NCI-H128 (cell line): ENCODE results near the gene SDR42E2.
"Not testable (repeated sequence)": the region's sequence is repeated elsewhere in the genome, so short reads cannot be mapped to it uniquely, and the experiment has no call there.

Experiments
- DNase-seq: peaks from one replicate; lab custom pipeline; 2025; ENCODE audit not compliant: unreplicated experiment; lab: John Stamatoyannopoulos, UW

The SDR42E2 gene

DNA sequence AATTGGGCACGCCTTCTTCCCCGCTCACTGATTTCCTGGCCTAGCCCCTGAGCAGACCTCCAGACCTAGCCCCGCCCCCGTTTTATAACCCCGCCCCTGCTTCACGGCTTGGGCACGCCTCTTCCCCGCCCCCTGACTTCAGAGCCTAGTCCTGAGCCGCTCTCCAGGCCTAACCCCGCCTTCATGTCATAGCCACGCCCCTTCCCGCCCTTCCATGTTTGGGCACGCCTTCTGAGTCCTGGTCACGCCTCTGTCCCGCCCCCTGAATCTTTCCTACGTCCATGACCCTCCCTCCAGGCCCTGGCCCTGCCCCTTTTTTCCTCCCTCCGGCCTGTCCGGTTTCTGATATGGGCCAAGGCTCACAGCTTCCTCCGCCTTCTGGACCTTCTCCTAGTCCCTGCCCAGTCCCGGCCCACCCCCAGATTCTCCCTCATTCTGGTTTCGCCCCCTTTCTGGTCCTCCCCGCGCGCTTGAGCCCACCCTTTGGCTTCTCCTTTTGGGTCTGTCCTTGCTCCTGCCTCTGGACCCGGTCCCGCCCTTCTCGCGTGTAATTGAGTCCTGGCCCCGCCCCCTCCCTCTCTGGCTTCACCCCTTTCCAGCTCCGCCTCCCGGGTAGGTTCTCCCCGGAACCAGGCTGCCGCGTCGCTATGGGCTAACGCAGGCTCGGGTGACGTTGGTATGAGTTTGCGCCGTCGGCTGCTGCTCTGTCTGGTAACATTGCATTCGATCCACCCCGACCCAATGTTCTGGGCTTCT is 28.6 kb downstream of the SDR42E2 start:
- DNase-seq: peak; percentile 60

DNA sequence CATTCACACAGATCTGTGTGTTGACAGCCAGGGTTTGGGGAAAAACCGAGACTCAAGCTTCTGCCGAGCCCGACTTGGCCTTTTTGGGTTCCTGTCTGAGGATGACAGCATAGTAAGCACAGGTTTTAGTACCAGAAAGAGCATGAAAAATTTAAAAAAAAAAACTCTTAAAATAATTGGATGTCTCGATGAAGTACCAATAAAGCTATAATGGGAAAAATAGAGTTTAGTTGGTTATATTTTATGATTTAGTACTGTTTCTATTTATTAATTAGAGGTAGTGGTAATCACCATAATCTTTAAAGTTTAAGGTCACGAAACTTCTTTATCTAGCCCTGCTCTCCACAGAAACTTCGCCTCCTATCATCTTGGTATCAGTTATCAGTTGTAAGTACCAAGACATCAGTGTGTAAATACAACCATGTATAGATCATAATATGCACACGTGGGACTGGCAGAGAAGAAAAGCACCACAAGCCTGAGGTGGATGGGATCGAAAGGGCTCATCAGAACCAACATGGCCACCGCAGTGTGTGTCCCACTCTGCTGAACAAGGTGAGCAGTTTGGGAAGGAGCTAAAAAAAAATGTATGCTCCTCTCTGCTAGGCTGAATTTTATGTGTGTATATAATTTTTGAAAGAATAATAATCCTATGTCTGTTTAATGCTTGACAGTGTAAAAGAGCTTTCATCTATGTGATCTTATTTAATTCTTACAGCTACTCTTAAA is 29.4 kb downstream of the SDR42E2 start:
- DNase-seq: no peak

DNA sequence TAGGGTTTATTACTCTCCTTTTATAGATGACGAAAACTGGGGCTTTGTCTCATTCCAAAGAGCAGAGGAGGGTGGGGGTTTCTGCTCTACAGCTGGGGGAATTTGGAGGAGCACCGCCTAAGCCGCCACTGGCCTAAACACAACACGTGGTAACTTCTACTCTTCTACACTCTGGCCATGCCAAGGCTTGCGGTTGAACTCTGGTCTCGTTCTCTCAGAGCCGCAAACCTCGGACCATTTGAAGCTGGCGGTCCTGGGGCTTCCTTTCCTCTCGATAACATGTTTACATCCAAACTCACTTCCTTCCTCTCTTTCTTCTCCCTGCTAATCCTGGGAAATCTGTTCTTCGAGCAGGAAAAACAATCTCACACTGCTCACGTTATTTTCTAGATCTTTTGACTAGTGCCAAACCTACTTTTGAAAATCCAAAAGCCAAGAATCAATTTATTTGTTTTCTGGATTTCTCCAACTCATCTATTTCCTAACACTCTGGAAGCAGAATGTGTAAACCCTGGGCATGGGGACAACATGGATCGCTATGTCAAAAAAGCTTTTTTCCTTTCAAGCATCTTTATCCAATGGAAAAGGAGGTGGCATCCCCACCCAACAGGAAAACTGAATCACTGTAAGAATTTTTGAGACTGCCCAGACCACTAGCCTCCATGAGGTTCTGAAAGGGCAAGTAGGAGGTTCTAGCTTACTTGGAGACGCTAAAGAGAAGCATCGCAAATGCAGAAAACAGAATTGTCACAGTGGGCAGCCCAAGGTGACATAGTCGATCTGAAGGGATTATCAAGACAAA is 30.2 kb downstream of the SDR42E2 start:
- no peak for DNase-seq

DNA sequence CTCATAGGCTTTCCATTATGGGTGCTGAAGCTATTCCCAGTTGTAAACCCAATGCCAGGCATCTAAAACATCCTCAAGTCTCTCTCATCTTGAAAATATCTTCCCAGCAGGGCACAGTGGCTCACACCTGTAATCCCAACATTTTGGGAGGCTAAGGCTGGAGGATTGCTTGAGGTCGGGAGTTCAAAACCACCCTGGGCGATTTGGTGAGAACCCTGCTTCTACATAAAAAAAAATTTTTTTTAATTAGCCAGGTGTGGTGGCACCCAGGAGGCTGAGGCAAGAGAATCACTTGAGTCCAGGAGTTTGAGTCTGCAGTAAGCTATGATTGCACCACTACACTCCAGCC is 30.7 kb downstream of the SDR42E2 start:
- DNase-seq: no peak

DNA sequence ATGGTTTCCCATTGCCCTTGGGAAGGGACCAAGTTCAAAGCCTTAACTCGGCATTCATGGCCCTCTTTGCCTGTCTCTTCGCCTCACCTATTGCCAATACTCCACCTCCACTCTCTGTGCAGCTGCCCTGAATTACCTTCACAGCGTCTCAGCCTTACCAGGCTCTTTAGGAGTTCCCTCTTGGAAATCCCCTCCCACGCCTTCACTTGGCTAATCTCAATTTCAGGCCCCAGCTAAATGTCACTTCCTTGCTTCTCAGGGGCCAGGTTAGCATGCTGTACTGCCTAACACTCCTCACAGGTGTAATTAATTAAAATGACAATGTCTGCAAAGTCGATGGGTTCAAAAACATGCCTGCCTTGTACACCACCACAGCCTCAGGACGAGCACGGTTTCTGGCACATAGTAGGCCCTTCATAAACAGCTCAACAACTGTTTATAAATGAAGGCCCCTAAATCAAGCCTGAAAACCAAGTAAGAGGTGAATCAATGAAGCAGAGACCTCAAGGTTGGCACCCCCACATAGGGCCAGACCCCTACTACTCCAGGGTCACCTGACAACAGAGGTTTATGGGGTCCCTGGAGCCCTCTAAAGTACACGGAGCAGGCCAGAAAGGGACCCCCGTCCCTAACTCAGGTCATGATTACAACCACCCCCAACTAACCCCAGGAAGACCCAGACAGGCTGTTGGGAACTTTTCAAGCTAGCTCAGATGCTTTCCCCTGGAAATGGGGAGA is 32.6 kb downstream of the SDR42E2 start:
- no peak for DNase-seq

DNA sequence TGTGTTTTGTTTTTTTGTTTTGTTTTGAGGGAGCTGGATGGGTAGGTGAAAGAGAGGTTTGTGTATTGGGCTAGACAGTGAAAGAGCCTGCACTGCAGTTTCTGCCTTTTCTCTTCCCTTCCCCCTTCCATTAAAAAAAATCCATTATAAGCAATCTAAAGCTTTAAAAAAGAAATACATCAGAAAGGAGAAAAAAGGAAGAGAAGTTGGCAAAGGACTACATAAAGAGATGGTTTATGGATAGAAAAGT is 33.1 kb downstream of the SDR42E2 start:
- no peak for DNase-seq

DNA sequence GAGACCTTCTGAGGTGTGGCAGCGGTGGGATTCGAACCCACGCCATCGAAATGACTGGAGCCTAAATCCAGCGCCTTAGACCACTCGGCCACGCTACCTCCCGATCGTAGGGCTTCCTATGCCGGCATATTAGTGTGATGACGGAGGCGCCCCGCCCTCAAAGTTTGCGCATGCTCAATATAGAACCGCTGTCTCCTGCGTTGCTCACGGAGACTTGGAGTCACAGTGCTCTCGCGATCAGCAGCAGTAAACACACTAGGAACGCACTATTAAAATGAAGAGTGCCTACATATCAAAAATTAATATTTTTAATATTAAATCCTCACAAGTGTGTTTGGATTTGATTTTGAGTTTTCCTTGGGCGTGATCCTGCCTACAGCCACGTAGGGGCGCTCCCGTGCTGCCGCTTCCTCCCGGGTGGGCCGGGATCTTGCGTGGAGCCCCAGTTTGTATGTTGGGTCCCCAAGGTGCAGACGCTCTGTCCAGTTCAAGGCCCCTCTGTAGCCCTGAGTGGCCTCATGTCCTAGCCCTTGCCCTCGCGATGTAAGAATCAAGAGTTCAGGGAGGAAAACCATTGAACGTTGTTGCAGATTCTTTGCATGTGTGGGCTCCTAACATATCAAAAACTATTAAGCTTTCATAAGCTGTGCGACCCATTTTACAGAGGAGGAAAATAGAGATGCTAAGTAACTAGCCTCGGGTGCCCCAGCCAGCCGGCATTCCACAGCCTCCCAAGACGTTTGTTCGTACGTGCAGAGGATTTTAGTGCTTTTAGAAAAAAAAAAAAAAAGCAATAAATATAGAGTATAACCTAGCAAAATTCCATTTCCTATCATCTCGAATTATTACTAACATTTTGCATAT is 33.6 kb downstream of the SDR42E2 start:
- DNase-seq: peak; percentile 53

DNA sequence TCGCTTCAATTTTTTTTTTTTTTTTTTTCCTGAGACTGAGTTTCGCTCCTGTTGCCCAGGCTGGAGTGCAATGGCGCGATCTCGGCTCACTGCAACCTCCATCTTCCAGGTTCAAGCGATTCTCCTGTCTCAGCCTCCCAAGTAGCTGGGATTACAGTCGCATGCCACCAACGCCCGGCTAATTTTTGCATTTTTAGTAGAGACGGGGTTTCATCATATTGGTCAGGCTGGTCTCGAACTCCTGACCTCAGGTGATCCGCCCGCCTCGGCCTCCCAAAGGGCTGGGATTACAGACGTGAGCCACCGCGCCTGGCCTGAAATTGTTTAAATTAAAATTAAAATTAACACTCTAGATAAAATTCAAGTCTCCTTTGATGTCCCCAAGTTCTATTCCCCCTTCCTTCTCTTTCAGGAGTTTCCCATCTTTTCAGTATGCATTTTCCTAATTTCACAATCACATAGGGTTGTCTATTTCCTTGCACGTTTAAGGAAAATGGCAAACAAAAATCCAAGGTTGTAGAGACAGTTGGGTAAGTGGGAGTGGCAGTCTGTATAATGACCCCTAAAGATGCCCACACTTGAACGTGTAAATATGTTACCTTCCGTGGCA is 34.4 kb downstream of the SDR42E2 start:
- DNase-seq: not testable (repeated sequence)

DNA sequence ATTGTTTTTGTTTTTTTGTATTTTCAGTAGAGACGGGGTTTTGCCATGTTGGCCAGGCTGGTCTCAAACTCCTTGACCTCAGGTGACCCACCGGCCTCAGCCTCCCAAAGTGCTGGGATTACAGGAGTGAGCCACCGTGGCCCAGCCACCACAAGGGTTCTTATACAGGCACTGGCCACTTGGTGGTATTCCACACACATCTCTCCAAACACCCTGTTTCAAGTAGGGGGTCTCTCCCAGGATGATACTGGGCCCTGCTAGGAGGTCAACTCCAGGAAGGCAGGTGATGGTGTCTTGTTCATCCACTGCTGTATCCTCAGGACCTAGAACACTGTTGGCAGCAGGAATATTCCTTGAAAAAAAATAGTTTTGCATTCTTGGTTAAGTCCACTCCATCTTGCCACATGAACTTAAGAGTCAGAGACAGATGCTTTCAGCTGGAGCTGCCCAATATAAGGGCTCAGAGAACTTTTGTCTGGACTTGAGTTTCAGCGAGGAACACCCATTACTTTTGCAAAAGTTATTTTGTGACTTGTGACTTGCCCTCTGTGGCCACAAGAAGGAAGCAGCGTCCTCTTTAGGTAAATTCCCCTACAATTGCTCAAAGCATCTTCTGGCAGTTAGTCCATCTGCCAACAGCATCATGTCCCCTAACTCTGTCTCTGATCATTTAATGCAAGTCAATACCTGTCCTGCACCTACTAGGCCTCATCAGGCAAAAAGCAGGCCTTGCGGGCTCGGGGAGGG is 36.4 kb downstream of the SDR42E2 start:
- DNase-seq: no peak

DNA sequence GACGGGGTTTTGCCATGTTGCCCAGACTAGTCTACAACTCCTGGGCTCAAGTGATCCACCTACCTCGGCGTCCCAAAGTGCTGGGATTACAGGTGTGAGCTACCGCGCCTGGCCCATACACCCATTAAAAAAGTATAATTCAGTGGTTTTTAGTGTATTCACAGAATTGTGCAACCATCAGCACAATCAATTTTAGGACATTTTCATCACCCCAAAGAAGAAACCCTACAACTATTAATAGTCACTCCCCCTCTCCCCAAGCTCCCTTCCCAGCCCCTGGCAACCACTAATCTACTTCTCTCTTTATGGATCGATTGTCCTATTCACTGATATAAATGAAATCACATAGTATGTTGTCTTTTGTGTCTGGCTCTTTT is 39.9 kb downstream of the SDR42E2 start:
- no peak for DNase-seq

DNA sequence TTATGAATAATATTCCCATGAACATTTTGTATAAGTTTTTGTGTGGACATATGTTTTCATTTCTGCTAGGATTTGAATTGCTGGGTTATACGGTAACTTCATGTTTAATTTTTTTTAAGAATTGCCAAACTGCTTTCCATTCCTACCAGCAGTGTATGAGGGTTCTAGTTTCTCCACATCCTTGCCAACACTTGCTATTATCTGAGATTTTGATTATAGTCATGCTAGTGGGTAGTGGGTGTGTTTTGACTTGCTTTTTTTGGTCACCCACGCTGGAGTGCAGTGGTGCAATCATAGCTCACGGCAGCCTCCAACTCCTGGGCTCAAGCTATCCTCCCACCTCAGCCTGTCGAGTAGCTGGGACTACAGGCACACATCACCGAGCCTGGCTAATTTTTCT is 40.8 kb downstream of the SDR42E2 start:
- DNase-seq: no peak

DNA sequence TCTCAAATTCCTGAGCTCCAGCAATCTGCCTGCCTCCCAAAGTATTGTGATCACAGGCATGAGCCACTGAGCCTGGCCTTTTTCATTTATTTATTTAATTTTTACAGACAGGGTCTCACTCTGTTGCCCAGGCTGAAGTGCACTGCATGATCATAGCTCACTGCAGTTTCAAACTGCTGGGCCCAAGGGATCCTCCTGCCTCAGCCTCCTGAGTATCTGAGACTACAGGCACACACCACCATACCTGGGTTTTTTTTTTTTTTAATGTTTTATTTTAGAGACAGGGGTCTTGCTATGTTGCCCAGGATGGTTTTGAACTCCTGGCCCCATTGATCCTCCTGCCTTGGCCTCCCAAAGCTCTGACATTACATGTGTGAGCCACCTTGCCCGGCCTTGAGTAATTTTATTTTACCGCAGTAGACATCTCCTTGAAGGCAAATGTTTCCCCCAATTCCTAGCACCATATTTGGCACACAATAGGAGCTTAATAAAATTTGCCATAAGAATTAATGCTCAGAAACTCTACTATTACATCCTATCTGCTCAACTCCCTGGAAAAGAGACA is 41.9 kb downstream of the SDR42E2 start:
- DNase-seq: no peak

DNA sequence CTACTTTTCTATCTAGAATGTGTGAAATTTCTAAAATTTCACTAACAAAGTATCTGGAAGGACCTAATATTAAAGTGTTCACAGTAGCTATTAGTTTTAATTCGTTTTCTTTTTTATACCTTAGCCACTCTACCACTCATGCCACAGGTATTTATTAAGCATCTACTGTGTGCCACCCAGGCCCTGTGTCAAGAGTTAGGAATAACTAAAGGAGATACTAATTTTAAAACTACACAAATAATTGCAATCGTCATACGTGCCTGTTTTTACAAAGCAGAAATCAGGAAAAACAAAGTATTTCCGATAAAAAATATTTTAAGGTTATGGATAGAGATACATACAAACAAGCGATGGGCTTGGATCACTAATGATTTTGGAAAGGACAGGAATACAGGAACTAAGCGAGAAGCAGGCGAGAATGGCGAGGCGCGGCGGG is 43.3 kb downstream of the SDR42E2 start:
- no peak for DNase-seq

DNA sequence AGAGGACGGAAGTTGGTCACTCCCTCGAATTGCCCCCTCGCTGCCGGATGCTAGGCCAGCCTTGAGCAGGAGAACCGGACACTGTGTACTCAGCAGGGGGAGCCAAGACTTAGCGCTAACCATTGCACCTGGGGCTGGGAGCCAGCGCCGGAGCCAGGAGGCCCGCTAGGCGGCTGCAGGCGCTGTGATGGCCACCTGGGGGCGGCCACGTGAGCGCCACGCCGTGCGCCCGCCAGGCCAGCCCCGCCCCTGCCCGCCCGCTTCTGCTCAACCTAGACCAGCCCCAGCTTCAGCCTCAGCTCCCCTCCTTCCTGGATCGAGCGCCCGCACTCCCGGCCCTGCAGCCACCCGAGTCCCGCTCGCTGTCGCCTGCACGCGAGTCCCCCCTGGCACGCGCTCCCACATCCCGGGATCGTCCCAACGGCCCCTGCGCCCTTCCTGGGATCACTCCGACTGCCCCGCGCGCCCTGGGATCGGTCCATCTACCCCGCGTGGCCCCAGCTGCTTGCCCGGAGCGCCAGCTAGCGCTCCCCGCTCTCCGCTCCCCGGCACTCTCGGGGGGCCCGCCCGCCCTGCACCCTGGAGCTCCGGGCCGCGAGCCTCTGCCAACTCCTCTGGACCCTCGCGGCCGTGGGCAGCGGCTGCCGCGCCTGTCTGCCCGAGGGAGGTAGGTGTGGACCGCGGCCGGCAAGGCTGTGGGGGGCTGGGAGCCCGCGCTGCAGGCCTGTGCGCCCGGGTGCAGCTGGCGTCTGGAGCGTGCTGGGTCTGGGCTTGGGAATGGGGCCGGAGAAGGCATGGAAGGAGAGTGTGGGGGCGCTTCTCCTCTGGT is 43.9 kb downstream of the SDR42E2 start, which contains the start of gene EEF2K:
Gene EEF2K, plus strand, starts transcription at position 266 of the 829 bp plus-strand sequence. CDS start 19,452 bp downstream, outside the sequence.
- DNase-seq: peak; percentile 35

DNA sequence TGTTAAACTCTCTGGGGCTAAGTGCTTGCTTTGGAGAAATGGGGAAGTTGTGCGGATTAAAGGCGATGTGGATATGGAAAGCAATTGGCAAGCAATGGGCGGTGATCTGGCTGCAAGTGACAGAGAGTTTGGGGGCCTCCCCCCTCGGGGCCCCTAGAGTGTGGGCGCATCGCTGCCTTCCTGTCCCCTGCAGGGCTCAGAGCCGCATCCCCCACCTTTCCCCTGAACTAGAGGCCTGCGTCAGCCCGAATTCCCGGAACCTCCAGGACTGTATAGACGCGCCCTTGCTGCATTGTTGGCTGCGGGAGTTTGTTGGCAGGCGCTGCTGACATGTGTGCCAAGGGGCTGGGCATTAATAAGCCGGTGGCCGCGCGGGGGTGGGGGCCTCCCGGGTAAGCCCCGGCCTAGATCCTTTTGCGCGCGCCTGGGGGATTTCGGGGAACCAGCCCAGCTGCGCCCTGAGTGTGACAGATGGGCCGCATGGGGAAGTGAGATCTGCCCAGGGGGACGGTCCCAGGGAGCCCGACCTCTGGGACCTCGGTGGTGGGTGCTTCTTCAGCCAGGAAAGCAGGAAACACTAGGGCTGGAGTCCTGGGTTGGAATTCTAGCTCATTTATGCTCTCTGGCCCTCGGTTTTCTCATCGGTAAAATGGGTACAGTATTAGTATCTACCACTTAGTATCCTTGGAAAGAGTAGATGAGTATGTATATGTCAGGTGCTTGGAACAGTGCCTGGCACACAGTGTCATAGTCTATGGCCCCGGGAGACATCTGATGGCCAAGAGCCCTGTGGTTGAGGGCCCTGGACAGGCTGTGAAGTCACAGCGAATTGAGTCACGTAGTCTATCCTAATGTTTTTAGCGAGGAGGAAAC is 44.8 kb downstream of the SDR42E2 start:
- DNase-seq: no peak

DNA sequence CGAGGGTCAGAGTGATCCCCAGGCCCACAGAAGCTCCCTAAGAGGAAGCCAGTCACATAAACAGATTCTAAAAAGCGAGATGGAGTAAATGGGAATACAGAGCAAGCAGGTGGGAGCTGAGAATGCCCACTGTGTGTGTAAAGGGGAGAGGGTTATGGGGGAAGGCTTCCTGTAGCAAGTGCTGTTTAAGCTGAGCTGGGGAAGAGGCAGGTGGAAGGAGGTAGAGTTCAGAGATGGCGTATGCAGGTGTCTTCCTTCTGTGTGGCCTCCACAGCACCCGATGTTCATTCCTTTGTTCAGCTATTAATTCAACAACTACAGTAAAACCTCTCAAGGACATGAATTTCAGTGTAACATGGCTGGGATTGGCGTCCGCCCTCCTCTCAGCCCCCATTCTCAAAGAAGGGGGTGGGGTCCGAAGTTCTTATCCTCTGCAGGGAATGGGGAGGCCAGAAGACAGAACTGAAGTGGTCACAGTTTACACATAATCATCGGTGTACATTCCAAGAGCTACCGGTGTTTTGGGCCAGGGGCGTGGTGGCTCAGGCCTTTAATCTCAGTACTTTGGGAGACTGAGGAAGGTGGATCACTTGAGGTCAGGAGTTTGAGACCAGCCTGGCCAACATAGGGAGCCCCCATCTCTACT is 45.5 kb downstream of the SDR42E2 start:
- DNase-seq: no peak

DNA sequence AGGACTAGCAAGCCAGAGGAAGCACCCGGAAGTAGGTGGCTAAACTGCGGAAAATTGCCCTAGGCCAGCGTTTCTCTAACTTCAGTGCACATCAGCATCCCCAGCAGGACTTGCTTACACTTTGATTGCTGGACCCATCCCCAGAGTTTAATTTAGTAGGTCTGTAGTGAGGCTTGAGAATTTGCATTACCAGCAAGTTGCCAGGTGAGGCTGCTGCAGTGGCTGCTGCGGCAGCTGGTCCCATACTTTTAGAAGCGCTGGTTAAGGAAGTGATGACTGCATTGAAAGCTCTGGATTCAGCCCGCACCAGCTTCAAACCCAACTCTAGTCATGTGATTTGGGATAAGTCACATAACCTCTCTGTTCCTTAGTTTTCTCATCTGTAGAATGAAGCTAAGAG is 48.0 kb downstream of the SDR42E2 start:
- no peak for DNase-seq
